ENCODE data around the gene SP3. TPM values are rescaled to one million over a fixed set of nuclear protein-coding genes. Genes with fewer than 3 reads are reported as not detected.

Gene SP3
- total RNA-seq, 1 donor from 2014 or later: 77.4 TPM

- Histone ChIP-seq H3K9me3 (no peaks in the 10 kb centered on the region), H3K4me3 (no peak overlapping the region), H3K4me1 (peaks cover 32% of the 10 kb centered on the region), H3K36me3 (no peaks in the 10 kb centered on the region), H3K27ac (no peak overlapping the region), H3K27me3 (no peaks in the 10 kb centered on the region)
- no peak for TF ChIP-seq CTCF (IDR thresholded peaks at IDR 0.05)
- ATAC-seq (no peak), DNase-seq (no peak)
- intact Hi-C loops (cut with DNase I): no loop called here
These were observed 28.3 kb upstream of the SP3 start for GRCh38 chr2:173993459-173993858.

GRCh38 chr2:173991856-173992588 is 26.8 kb upstream of the SP3 start:
- Histone ChIP-seq H3K27me3 (no peaks in the 10 kb centered on the region), H3K4me3 (no peak overlapping the region), H3K4me1 (peaks cover 22% of the 10 kb centered on the region), H3K9me3 (no peaks in the 10 kb centered on the region), H3K36me3 (no peaks in the 10 kb centered on the region), H3K27ac (no peak overlapping the region)
- no peak for TF ChIP-seq CTCF (IDR thresholded peaks at IDR 0.05)
- no peak for ATAC-seq
- no peak for DNase-seq
- intact Hi-C loops (cut with DNase I): no loop called here

- Histone ChIP-seq H3K36me3 (no peaks in the 10 kb centered on the region), H3K27ac (no peak overlapping the region), H3K4me3 (no peak overlapping the region), H3K27me3 (no peaks in the 10 kb centered on the region), H3K4me1 (peaks cover 24% of the 10 kb centered on the region), H3K9me3 (no peaks in the 10 kb centered on the region)
- DNase-seq: no peak
- no peak for TF ChIP-seq CTCF (IDR thresholded peaks at IDR 0.05)
- intact Hi-C loops (cut with DNase I): no loop called here
- ATAC-seq: peak; percentile 69
These were observed 26.0 kb upstream of the SP3 start for GRCh38 chr2:173990970-173991819.

- intact Hi-C loops (cut with DNase I): no loop called here
- no peaks in the 10 kb centered on the region for H3K36me3 ChIP-seq
- ATAC-seq: no peak
- TF ChIP-seq CTCF (IDR thresholded peaks at IDR 0.05): no peak
- no peak overlapping the region for H3K4me3 ChIP-seq
- no peak for DNase-seq
- peaks cover 28% of the 10 kb centered on the region for H3K4me1 ChIP-seq
- H3K9me3 ChIP-seq: no peaks in the 10 kb centered on the region
- no peak overlapping the region for H3K27ac ChIP-seq
- no peaks in the 10 kb centered on the region for H3K27me3 ChIP-seq
These were observed 25.1 kb upstream of the SP3 start for GRCh38 chr2:173990245-173990644.

- no peak overlapping the region for H3K4me3 ChIP-seq
- H3K4me1 ChIP-seq: peaks cover 31% of the 10 kb centered on the region
- TF ChIP-seq CTCF (IDR thresholded peaks at IDR 0.05): no peak
- no peaks in the 10 kb centered on the region for H3K36me3 ChIP-seq
- ATAC-seq: no peak
- no peak for DNase-seq
- H3K27me3 ChIP-seq: no peaks in the 10 kb centered on the region
- no peaks in the 10 kb centered on the region for H3K9me3 ChIP-seq
- H3K27ac ChIP-seq: no peak overlapping the region
- intact Hi-C loops (cut with DNase I): no loop called here
These were observed 24.7 kb upstream of the SP3 start for GRCh38 chr2:173989884-173990215.
